Panc1 (cell line): ENCODE results near the gene PIK3R6.

Experiments
- POLR2AphosphoS5 ChIP-seq: IDR thresholded peaks from 2 replicates; pipeline ENCODE4 v1.6.1; 2012; ENCODE audit warnings: mild to moderate bottlenecking, low read depth, low read length, moderate library complexity
- REST ChIP-seq, 2 experiments: IDR thresholded peaks; 2 replicates each; pipeline ENCODE4 v1.6.1; 2011 to 2012; ENCODE audit warnings: low read depth in 2 of 2, control low read depth in 1 of 2, low read length in 1 of 2, mild to moderate bottlenecking in 1 of 2, moderate library complexity in 1 of 2; ENCODE audit not compliant: insufficient read depth in 1 of 2
- SIN3A ChIP-seq: IDR thresholded peaks from 2 replicates; pipeline ENCODE4 v1.6.1; 2012; ENCODE audit warnings: low read depth, mild to moderate bottlenecking, low read length, moderate library complexity, borderline replicate concordance; ENCODE audit not compliant: insufficient read depth
- TCF7L2 ChIP-seq: IDR thresholded peaks from 2 replicates; pipeline ENCODE4 v1.6.1; 2011; ENCODE audit warnings: mild to moderate bottlenecking, low read depth, low read length, inconsistent platforms
- TF ChIP-seq, protein P1 (sequence below): fragments of 450-650 bp; IDR thresholded peaks from 2 replicates; pipeline ENCODE4 v1.5.1; 2017; ENCODE audit warnings: mild to moderate bottlenecking

DNA sequence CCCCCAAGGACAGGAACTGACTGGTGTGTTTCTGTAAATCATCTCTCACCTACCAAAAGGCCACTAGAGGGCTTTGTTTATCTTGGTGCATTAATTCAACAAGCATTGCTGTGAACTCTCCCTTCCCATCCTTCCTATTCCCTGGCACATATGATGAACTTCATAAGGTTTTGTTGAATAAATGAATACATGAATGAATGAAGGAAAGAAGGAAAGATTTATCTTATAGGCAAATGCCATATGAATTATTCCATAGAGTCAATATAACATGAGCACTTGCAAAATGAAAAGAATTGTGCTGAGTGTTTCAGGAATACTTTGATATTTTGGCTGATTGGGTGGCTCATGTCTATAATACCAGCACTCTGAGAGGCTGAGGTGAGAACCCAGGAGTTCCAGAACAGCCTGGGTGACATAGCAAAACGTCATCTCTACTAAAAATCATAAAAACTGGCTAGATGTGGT lies 113.5 kb downstream of the PIK3R6 start:
- TF ChIP-seq, protein P1, sequence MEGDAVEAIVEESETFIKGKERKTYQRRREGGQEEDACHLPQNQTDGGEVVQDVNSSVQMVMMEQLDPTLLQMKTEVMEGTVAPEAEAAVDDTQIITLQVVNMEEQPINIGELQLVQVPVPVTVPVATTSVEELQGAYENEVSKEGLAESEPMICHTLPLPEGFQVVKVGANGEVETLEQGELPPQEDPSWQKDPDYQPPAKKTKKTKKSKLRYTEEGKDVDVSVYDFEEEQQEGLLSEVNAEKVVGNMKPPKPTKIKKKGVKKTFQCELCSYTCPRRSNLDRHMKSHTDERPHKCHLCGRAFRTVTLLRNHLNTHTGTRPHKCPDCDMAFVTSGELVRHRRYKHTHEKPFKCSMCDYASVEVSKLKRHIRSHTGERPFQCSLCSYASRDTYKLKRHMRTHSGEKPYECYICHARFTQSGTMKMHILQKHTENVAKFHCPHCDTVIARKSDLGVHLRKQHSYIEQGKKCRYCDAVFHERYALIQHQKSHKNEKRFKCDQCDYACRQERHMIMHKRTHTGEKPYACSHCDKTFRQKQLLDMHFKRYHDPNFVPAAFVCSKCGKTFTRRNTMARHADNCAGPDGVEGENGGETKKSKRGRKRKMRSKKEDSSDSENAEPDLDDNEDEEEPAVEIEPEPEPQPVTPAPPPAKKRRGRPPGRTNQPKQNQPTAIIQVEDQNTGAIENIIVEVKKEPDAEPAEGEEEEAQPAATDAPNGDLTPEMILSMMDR = peak; percentile 76
- TF ChIP-seq POLR2AphosphoS5 = no peak
- no peak for TF ChIP-seq REST (IDR thresholded peaks at IDR 0.05; ENCODE audit: insufficient read depth in 1 of 2, low read depth in 2 of 2, low read length in 1 of 2)
- TF ChIP-seq TCF7L2 = no peak
- TF ChIP-seq SIN3A = no peak
